ENCODE data around the gene DHX57. TPM values are rescaled to one million over a fixed set of nuclear protein-coding genes. Genes with fewer than 3 reads are reported as not detected.
"Not testable (repeated sequence)": the region's sequence is repeated elsewhere in the genome, so short reads cannot be mapped to it uniquely, and the experiment has no call there.

Gene DHX57
- total RNA-seq, 1 experiment from 2014 or later, result 20.8 TPM

DNA sequence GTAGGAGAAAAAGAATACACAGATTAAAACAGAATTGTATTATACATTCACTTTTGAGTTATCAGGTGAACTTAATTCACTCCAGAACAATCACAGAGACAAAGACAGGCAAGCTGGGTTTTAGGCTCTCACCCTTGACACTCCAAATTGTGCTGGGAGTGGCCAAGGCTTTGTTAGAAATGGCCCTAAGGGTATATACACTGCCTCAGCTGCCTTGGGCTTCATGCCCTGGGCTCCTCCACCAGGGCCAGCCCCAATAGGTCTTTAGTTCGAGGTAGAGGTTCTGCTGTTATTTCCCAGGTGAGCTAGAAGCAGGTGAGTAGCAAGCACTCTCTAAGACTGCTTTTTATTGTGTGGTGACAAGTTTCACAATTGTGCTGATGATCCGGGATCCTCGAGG is 77.8 kb downstream of the DHX57 start:
- POLR2A ChIA-PET (ENCODE audit: unreplicated experiment), result interaction anchor here (0.7 kb wide), 1 partner anchor 46 kb away, joined by 4 read pairs; no protein-coding TSS in a partner anchor
- Histone ChIP-seq H3K27me3 (ENCODE audit: insufficient read depth, low read depth) (no peaks in the 10 kb centered on the region), H2AFZ (no peak overlapping the region), H4K20me1 (ENCODE audit: insufficient read depth) (no peaks in the 10 kb centered on the region), H3K27ac (no peak overlapping the region), H3K79me2 (ENCODE audit: low read depth) (no peaks in the 10 kb centered on the region), H3F3A (ENCODE audit: insufficient read depth, low read depth) (no peaks in the 10 kb centered on the region; the same call in 1 of the 2 replicates), H3K4me1 (replicated peaks; ENCODE audit: insufficient read depth) (no peaks in the 10 kb centered on the region), H3K36me3 (ENCODE audit: low read depth) (peaks cover 12% of the 10 kb centered on the region; the same call in 1 of the 2 replicates), H3K9me3 (ENCODE audit: insufficient read depth, low read depth) (no peaks in the 10 kb centered on the region), H3K4me3 (no peak overlapping the region), H3K9me2 (ENCODE audit: insufficient read depth) (no peaks in the 10 kb centered on the region), H3K4me2 (no peak overlapping the region)
- intact Hi-C loops (cut with micrococcal nuclease; ENCODE audit: unreplicated experiment), result no loop called here
- no peak for TF ChIP-seq EZH2 (IDR thresholded peaks at IDR 0.05; ENCODE audit: low read depth)
- TF ChIP-seq, protein P1, sequence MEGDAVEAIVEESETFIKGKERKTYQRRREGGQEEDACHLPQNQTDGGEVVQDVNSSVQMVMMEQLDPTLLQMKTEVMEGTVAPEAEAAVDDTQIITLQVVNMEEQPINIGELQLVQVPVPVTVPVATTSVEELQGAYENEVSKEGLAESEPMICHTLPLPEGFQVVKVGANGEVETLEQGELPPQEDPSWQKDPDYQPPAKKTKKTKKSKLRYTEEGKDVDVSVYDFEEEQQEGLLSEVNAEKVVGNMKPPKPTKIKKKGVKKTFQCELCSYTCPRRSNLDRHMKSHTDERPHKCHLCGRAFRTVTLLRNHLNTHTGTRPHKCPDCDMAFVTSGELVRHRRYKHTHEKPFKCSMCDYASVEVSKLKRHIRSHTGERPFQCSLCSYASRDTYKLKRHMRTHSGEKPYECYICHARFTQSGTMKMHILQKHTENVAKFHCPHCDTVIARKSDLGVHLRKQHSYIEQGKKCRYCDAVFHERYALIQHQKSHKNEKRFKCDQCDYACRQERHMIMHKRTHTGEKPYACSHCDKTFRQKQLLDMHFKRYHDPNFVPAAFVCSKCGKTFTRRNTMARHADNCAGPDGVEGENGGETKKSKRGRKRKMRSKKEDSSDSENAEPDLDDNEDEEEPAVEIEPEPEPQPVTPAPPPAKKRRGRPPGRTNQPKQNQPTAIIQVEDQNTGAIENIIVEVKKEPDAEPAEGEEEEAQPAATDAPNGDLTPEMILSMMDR (conservative IDR thresholded peaks at IDR 0.05), result no peak
- no peak for DNase-seq
- CTCF ChIA-PET, result no interaction called here
- no TSS peak for BruUV-seq (replicated peaks)

DNA sequence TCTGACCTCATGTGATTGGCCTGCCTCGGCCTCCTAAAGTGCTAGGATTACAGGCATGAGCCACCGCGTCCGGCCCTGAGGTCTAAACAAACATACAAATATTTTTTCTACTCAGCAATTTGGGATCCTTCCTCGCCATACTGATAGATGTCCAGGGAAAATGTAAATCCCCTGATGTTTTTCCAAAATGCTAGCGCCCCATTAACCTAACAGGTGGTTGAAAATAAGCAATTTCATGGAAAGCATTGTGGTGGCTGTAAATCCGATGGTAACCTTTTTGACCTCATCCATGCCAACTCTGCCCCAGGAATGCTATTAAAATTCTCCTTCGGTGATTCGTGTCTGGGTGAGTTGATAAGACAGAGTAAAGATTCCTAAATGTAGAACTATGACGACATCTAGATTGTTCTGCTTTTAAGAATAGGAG is 78.5 kb downstream of the DHX57 start:
- H3K4me2 ChIP-seq, result no peak overlapping the region
- no peaks in the 10 kb centered on the region for H3K4me1 ChIP-seq (replicated peaks; ENCODE audit: insufficient read depth)
- ChIA-PET POLR2A (ENCODE audit: unreplicated experiment) (interaction anchor here (0.7 kb wide), 1 partner anchor 46 kb away, joined by 4 read pairs; no protein-coding TSS in a partner anchor), CTCF (no interaction called here)
- H3K9me2 ChIP-seq (ENCODE audit: insufficient read depth), result no peaks in the 10 kb centered on the region
- no TSS peak for BruUV-seq (replicated peaks)
- H3K79me2 ChIP-seq (ENCODE audit: low read depth), result no peaks in the 10 kb centered on the region
- TF ChIP-seq EZH2 (IDR thresholded peaks at IDR 0.05; ENCODE audit: low read depth), result no peak
- TF ChIP-seq, protein P1 (conservative IDR thresholded peaks at IDR 0.05), result no peak
- no peak for DNase-seq
- H3K27ac ChIP-seq, result no peak overlapping the region
- no peak overlapping the region for H3K4me3 ChIP-seq
- no peaks in the 10 kb centered on the region for H3K27me3 ChIP-seq (ENCODE audit: insufficient read depth, low read depth)
- no peaks in the 10 kb centered on the region for H3K9me3 ChIP-seq (ENCODE audit: insufficient read depth, low read depth)
- no peaks in the 10 kb centered on the region for H4K20me1 ChIP-seq (ENCODE audit: insufficient read depth)
- intact Hi-C loops (cut with micrococcal nuclease; ENCODE audit: unreplicated experiment), result no loop called here
- H3K36me3 ChIP-seq (ENCODE audit: low read depth), result peaks cover 8% of the 10 kb centered on the region; the same call in 1 of the 2 replicates
- H3F3A ChIP-seq (ENCODE audit: insufficient read depth, low read depth), result no peaks in the 10 kb centered on the region; the same call in 1 of the 2 replicates
- H2AFZ ChIP-seq, result no peak overlapping the region

DNA sequence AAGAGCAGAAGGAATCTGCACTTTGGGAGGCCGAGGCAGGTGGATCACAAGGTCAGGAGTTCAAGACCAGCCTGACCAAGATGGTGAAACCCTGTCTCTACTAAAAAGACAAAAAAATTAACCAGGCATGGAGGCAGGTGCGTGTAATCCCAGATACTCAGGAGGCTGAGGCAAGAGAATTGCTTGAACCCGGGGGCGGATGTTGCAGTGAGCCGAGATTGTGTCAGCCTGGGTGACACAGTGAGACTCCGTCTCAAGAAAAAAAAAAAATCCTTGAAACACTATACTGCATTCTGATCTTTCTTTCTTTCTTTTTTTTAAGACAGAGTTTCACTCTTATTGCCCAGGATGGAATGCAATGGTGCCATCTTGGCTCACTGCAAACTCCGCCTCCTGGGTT is 80.7 kb downstream of the DHX57 start:
- BruUV-seq (replicated peaks); H3K79me2 ChIP-seq (ENCODE audit: low read depth); POLR2A ChIA-PET (ENCODE audit: unreplicated experiment); DNase-seq; H3K4me3 ChIP-seq; H3K27me3 ChIP-seq (ENCODE audit: insufficient read depth, low read depth); H3K36me3 ChIP-seq (ENCODE audit: low read depth); H3K4me2 ChIP-seq; intact Hi-C loops (cut with micrococcal nuclease; ENCODE audit: unreplicated experiment); H3K4me1 ChIP-seq (replicated peaks; ENCODE audit: insufficient read depth); H3K9me3 ChIP-seq (ENCODE audit: insufficient read depth, low read depth); H4K20me1 ChIP-seq (ENCODE audit: insufficient read depth); H2AFZ ChIP-seq; H3F3A ChIP-seq (ENCODE audit: insufficient read depth, low read depth); H3K27ac ChIP-seq; H3K9me2 ChIP-seq (ENCODE audit: insufficient read depth): not testable (repeated sequence)
- CTCF ChIA-PET, result interaction anchor here (0.6 kb wide), 1 partner anchor 962 kb away, joined by 3 read pairs; no protein-coding TSS in a partner anchor
